ENCODE measurements around the gene FAR2.

Gene FAR2

GRCh38 chr12:29320295-29321085 lies 171.4 kb downstream of the FAR2 start:
- no peak for TF ChIP-seq GATA3 (IDR thresholded peaks at IDR 0.05; ENCODE audit: low read depth, low read length)
- TF ChIP-seq GATA2 (IDR thresholded peaks at IDR 0.05; ENCODE audit: low read depth, low read length), result no peak

DNA sequence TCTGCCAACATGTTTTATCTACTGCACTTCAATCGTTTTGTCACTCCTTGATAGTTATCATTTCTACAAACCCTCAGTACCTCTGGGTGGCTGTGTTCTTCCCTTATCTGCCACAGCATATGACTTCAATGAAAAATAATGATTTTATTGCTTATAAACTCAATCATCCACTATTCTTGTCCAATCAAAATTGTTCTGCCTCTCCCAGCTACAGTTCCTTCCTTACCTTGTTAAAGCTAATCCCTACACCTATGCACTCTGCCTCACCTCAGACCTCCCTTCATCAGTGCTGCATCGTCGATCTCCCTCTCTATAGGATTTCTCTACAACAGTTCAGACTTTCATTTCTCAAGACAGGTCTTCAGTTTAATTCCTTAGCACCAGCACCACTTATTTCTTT lies 173.1 kb downstream of the FAR2 start:
- TF ChIP-seq GATA3 (IDR thresholded peaks at IDR 0.05; ENCODE audit: low read depth, low read length), result no peak
- TF ChIP-seq GATA2 (IDR thresholded peaks at IDR 0.05; ENCODE audit: low read depth, low read length), result no peak

DNA sequence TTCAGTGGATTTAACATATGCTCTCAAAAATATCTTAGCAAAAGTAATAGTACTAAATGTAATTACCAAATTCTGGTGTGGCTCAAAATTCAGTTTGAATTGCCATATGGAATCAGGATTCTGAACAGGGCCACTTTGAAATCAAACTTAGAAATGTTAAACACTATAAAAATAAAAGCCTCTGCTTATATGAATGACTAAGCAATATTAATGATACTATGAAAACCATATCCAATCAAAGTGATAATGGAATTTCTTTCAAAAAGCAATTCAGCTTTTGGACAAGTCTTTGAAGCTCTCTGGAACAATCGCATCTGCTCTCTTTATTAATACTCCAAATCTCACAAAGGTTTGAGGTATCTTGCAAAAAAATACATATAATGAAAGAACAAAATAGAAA lies 180.3 kb downstream of the FAR2 start:
- TF ChIP-seq GATA3 (IDR thresholded peaks at IDR 0.05; ENCODE audit: low read depth, low read length) (no peak), GATA2 (IDR thresholded peaks at IDR 0.05; ENCODE audit: low read depth, low read length) (no peak)

DNA sequence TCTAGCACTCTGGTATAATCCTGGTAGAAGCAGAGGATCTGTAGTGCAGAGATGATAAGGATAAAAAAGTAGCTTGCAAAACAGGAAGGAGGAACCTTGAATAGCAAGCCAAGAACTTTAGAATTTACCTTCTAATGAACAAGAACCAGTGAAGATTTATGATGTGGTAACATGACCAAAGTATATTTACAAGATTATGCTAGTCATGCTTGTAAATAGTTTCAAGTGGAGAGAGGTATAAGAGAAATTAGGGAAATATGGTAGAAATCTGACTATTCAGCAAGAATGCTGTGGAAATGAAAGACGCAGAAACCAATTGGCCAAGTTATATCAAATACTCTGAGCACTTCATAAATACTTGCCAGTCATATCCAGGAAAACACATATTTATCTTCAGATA lies 184.1 kb downstream of the FAR2 start:
- no peak for TF ChIP-seq GATA3 (IDR thresholded peaks at IDR 0.05; ENCODE audit: low read depth, low read length)

GRCh38 chr12:29334937-29335336 lies 185.9 kb downstream of the FAR2 start:
- TF ChIP-seq GATA3 (IDR thresholded peaks at IDR 0.05; ENCODE audit: low read depth, low read length) (no peak), GATA2 (IDR thresholded peaks at IDR 0.05; ENCODE audit: low read depth, low read length) (no peak)

GRCh38 chr12:29337325-29337724 lies 188.2 kb downstream of the FAR2 start:
- no peak for TF ChIP-seq GATA3 (IDR thresholded peaks at IDR 0.05; ENCODE audit: low read depth, low read length)
- no peak for TF ChIP-seq GATA2 (IDR thresholded peaks at IDR 0.05; ENCODE audit: low read depth, low read length)

GRCh38 chr12:29343022-29343799 lies 194.1 kb downstream of the FAR2 start:
- TF ChIP-seq GATA3 (IDR thresholded peaks at IDR 0.05; ENCODE audit: low read depth, low read length) (no peak), GATA2 (IDR thresholded peaks at IDR 0.05; ENCODE audit: low read depth, low read length) (no peak)

- no peak for TF ChIP-seq GATA3 (IDR thresholded peaks at IDR 0.05; ENCODE audit: low read depth, low read length)
- no peak for TF ChIP-seq GATA2 (IDR thresholded peaks at IDR 0.05; ENCODE audit: low read depth, low read length)
Observed at GRCh38 chr12:29346769-29347421, 197.8 kb downstream of the FAR2 start.

- TF ChIP-seq GATA2 (IDR thresholded peaks at IDR 0.05; ENCODE audit: low read depth, low read length) (no peak), GATA3 (IDR thresholded peaks at IDR 0.05; ENCODE audit: low read depth, low read length) (no peak)
Observed at GRCh38 chr12:29350080-29350479, 201.0 kb downstream of the FAR2 start.

DNA sequence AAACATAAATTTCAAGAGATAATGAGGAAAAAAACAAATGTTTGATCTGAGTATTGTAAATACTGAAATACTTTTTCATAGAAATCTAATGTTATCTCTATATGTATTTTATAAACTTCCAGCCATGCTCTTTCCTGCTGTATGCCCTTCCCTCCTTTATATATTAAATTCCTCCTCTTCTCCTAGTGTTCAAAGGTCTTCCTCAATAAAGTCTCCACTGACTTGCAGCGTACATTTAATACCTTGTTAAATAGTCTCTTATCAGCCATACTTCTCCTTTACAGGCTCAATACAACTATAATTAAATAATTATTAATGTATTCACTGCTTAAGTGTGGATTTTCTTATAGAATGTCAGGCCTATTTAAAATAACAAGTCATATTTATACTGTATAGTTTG lies 205.9 kb downstream of the FAR2 start:
- TF ChIP-seq GATA3 (IDR thresholded peaks at IDR 0.05; ENCODE audit: low read depth, low read length), result no peak
- no peak for TF ChIP-seq GATA2 (IDR thresholded peaks at IDR 0.05; ENCODE audit: low read depth, low read length)

GRCh38 chr12:29365091-29365490 lies 216.0 kb downstream of the FAR2 start:
- TF ChIP-seq GATA3 (IDR thresholded peaks at IDR 0.05; ENCODE audit: low read depth, low read length), result no peak
- no peak for TF ChIP-seq GATA2 (IDR thresholded peaks at IDR 0.05; ENCODE audit: low read depth, low read length)

GRCh38 chr12:29374012-29374411 lies 224.9 kb downstream of the FAR2 start:
- TF ChIP-seq GATA3 (IDR thresholded peaks at IDR 0.05; ENCODE audit: low read depth, low read length) (no peak), GATA2 (IDR thresholded peaks at IDR 0.05; ENCODE audit: low read depth, low read length) (no peak)

DNA sequence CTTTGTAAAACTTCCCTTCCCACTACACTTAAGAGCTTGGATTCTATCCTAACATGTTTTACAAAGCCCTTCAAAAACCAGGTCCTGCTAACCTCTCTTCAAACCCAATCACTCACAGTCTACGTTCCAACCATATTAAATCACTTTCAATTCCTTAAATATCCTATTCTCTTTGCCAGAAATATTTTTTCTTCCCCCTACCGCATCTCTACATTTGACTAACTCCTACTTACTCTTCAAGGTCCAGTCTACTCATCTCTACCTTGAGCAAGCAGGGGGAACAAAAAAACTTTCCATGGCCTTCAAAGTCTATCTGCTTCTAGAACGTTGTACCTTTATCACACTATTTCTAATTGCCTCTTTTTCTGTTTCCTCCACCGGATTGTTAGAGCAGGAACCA lies 225.8 kb downstream of the FAR2 start:
- TF ChIP-seq GATA2 (IDR thresholded peaks at IDR 0.05; ENCODE audit: low read depth, low read length) (no peak), GATA3 (IDR thresholded peaks at IDR 0.05; ENCODE audit: low read depth, low read length) (no peak)

GRCh38 chr12:29376118-29376517 lies 227.0 kb downstream of the FAR2 start:
- no peak for TF ChIP-seq GATA3 (IDR thresholded peaks at IDR 0.05; ENCODE audit: low read depth, low read length)
- no peak for TF ChIP-seq GATA2 (IDR thresholded peaks at IDR 0.05; ENCODE audit: low read depth, low read length)
